ENCODE measurements around the gene RNGTT. TPM values are rescaled to one million over a fixed set of nuclear protein-coding genes. Genes with fewer than 3 reads are reported as not detected.

RNGTT gene
- total and polyA plus RNA-seq, 2 experiments from 2014 or later, result 7.4 to 15.6 TPM

DNA sequence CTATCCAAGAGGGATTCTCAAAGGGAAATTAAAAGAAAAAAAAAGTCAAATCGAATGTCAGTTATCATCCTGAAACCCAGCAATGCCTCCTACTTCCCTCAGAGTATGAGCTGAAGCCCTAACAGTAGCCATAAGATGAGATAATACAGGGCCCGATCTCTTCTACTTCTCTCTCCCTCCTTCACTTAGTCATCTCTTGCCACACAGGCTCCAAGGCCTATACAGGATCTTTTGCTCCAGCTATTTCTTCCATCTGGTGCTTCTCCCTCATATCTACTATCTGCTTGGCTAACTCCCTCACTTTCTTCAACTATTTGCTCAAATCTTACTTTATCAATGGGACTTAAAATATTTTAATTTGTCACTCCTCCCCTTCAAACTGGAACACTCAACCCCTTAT, 215.3 kb downstream of the RNGTT start:
- Histone ChIP-seq H3K4me1 (ENCODE audit: insufficient read depth) (no peaks in the 10 kb centered on the region), H3K9me2 (replicated peaks; ENCODE audit: insufficient read depth) (no peaks in the 10 kb centered on the region), H2AFZ (no peak overlapping the region), H3K79me2 (no peaks in the 10 kb centered on the region), H3K9me3 (ENCODE audit: low read depth) (no peaks in the 10 kb centered on the region), H3K4me3 (no peak overlapping the region), H4K20me1 (ENCODE audit: insufficient read depth, poor library complexity, severe bottlenecking) (no peaks in the 10 kb centered on the region), H3K27ac (no peak overlapping the region), H3K27me3 (no peaks in the 10 kb centered on the region), H3K36me3 (replicated peaks; ENCODE audit: insufficient read depth, low read depth) (no peaks in the 10 kb centered on the region), H3K4me2 (no peak overlapping the region)
- TF ChIP-seq, protein P1, sequence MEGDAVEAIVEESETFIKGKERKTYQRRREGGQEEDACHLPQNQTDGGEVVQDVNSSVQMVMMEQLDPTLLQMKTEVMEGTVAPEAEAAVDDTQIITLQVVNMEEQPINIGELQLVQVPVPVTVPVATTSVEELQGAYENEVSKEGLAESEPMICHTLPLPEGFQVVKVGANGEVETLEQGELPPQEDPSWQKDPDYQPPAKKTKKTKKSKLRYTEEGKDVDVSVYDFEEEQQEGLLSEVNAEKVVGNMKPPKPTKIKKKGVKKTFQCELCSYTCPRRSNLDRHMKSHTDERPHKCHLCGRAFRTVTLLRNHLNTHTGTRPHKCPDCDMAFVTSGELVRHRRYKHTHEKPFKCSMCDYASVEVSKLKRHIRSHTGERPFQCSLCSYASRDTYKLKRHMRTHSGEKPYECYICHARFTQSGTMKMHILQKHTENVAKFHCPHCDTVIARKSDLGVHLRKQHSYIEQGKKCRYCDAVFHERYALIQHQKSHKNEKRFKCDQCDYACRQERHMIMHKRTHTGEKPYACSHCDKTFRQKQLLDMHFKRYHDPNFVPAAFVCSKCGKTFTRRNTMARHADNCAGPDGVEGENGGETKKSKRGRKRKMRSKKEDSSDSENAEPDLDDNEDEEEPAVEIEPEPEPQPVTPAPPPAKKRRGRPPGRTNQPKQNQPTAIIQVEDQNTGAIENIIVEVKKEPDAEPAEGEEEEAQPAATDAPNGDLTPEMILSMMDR (IDR thresholded peaks at IDR 0.05; ENCODE audit: poor library complexity), result no peak
- no peak for TF ChIP-seq EZH2 (IDR thresholded peaks at IDR 0.05; ENCODE audit: borderline replicate concordance)
- TF ChIP-seq EZH2phosphoT487 (IDR thresholded peaks at IDR 0.05; ENCODE audit: low read depth, severe bottlenecking, unreplicated experiment), result no peak
- no peak for DNase-seq (ENCODE audit: low spot score)
- WGBS (ENCODE audit: low lambda C conversion rate, missing lambda C conversion rate), result 93% methylated on average over 2 of the region's 2 CpGs

DNA sequence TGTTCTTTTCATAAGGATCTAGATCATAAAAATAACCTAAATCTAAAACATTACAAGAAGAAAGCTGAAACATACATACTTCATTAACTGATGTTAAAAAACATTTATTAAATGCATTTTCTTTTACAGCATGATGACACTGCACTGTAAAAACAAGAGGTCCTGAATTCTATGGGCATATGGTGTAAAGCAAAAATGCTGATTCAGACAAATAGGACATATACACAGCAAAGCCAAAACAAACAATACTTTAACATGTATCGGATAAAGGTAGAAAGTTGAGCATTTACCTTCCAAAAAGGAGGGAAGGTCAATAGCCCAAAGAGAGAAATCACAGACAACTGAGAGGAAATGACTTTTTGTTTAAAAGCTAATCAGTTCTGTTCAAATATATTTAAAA, 221.5 kb downstream of the RNGTT start:
- H2AFZ ChIP-seq, result no peak overlapping the region
- no peaks in the 10 kb centered on the region for H3K36me3 ChIP-seq (replicated peaks; ENCODE audit: insufficient read depth, low read depth)
- no peak for DNase-seq (ENCODE audit: low spot score)
- no peaks in the 10 kb centered on the region for H3K4me1 ChIP-seq (ENCODE audit: insufficient read depth)
- no peak overlapping the region for H3K4me2 ChIP-seq
- H3K27ac ChIP-seq, result no peak overlapping the region
- no peaks in the 10 kb centered on the region for H3K9me3 ChIP-seq (ENCODE audit: low read depth)
- H4K20me1 ChIP-seq (ENCODE audit: insufficient read depth, poor library complexity, severe bottlenecking), result no peaks in the 10 kb centered on the region
- H3K27me3 ChIP-seq, result no peaks in the 10 kb centered on the region
- WGBS (ENCODE audit: low lambda C conversion rate, missing lambda C conversion rate), result 70% methylated on average over 1 of the region's 1 CpG
- no peak overlapping the region for H3K4me3 ChIP-seq
- H3K79me2 ChIP-seq, result no peaks in the 10 kb centered on the region
- TF ChIP-seq EZH2 (IDR thresholded peaks at IDR 0.05; ENCODE audit: borderline replicate concordance) (no peak), EZH2phosphoT487 (IDR thresholded peaks at IDR 0.05; ENCODE audit: low read depth, severe bottlenecking, unreplicated experiment) (no peak)
- TF ChIP-seq, protein P1 (IDR thresholded peaks at IDR 0.05; ENCODE audit: poor library complexity), result no peak
- no peaks in the 10 kb centered on the region for H3K9me2 ChIP-seq (replicated peaks; ENCODE audit: insufficient read depth)

DNA sequence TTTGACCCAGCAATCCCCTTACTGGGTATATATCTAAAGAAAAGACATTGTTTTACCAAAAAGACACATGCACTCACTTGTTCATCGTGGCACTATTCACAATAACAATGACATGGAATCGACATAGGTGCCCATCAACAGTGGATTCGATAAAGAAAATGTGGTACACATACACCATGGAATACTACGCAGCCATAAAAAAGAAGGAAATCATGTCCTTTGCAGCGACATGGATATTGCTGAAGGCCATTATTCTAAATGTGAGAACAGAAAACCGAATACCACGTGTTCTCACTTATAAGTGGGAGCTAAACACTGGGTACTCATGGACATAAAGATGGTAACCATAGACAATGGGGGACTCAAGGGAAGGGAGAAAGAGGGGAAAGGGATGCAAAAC, 222.3 kb downstream of the RNGTT start:
- H3K4me2 ChIP-seq, result no peak overlapping the region
- WGBS (ENCODE audit: low lambda C conversion rate, missing lambda C conversion rate), result 98% methylated on average over 7 of the region's 7 CpGs

More for the DNA sequence above, 222.3 kb downstream of the RNGTT start:
- TF ChIP-seq EZH2phosphoT487 (IDR thresholded peaks at IDR 0.05; ENCODE audit: low read depth, severe bottlenecking, unreplicated experiment) (no peak), EZH2 (IDR thresholded peaks at IDR 0.05; ENCODE audit: borderline replicate concordance) (no peak)
- TF ChIP-seq, protein P1 (IDR thresholded peaks at IDR 0.05; ENCODE audit: poor library complexity), result no peak
- Histone ChIP-seq H3K4me3 (no peak overlapping the region), H3K79me2 (no peaks in the 10 kb centered on the region), H4K20me1 (ENCODE audit: insufficient read depth, poor library complexity, severe bottlenecking) (no peaks in the 10 kb centered on the region), H3K36me3 (replicated peaks; ENCODE audit: insufficient read depth, low read depth) (no peaks in the 10 kb centered on the region), H3K27me3 (no peaks in the 10 kb centered on the region), H3K27ac (no peak overlapping the region), H3K4me1 (ENCODE audit: insufficient read depth) (no peaks in the 10 kb centered on the region), H2AFZ (no peak overlapping the region), H3K9me2 (replicated peaks; ENCODE audit: insufficient read depth) (no peaks in the 10 kb centered on the region), H3K9me3 (ENCODE audit: low read depth) (no peaks in the 10 kb centered on the region)
- DNase-seq (ENCODE audit: low spot score), result no peak

Data from hepatocyte (in vitro differentiated cells).